ENCODE measurements around the gene RINT1.

DNA sequence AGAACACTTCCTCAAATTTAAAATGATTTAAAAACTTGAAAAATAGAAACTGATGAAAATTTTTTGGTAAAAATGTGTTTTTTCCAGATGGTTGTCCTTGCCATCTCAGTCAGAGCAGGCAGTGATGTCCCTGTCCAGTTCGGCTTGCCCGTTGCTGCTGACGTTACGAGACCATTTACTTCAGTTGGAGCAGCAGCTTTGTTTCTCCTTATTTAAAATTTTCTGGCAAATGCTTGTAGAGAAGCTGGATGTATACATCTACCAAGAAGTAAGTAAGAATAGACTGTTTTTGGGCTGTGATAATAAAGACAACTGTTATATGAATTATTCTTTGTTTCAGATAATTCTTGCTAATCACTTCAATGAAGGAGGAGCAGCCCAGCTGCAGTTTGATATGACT is 33.2 kb downstream of the RINT1 start:
- TF ChIP-seq, protein P1, sequence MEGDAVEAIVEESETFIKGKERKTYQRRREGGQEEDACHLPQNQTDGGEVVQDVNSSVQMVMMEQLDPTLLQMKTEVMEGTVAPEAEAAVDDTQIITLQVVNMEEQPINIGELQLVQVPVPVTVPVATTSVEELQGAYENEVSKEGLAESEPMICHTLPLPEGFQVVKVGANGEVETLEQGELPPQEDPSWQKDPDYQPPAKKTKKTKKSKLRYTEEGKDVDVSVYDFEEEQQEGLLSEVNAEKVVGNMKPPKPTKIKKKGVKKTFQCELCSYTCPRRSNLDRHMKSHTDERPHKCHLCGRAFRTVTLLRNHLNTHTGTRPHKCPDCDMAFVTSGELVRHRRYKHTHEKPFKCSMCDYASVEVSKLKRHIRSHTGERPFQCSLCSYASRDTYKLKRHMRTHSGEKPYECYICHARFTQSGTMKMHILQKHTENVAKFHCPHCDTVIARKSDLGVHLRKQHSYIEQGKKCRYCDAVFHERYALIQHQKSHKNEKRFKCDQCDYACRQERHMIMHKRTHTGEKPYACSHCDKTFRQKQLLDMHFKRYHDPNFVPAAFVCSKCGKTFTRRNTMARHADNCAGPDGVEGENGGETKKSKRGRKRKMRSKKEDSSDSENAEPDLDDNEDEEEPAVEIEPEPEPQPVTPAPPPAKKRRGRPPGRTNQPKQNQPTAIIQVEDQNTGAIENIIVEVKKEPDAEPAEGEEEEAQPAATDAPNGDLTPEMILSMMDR (conservative IDR thresholded peaks at IDR 0.05): no peak
- TF ChIP-seq ZFX (IDR thresholded peaks at IDR 0.05): no peak

Data from C4-2B (cell line).